NB4 (cell line): ENCODE data around the gene GNRHR.

Experiments used
- DNase-seq: peaks from one replicate; pipeline ENCODE4 v3.0.0; 2010; ENCODE audit warnings: low read depth
- H3K4me3 ChIP-seq: one replicate; pipeline ENCODE4 v1.5.1; 2011; ENCODE audit warnings: mild to moderate bottlenecking, low read depth, low read length, moderate library complexity
- MYC ChIP-seq: IDR thresholded peaks from 2 replicates; pipeline ENCODE4 v1.6.1; 2011; ENCODE audit warnings: low read depth, low read length
- POLR2A ChIP-seq: IDR thresholded peaks from 2 replicates; pipeline ENCODE4 v1.6.1; 2011; ENCODE audit warnings: mild to moderate bottlenecking; ENCODE audit not compliant: insufficient read length; ENCODE audit errors: extremely low read depth
- TF ChIP-seq, protein P1 (sequence below): IDR thresholded peaks from one replicate; pipeline ENCODE4 v1.5.1; 2012; ENCODE audit warnings: low read depth, low read length
- TF ChIP-seq, protein P2 (sequence below): IDR thresholded peaks from 2 replicates; pipeline ENCODE4 v1.6.1; 2011; ENCODE audit warnings: low read depth, low read length

Gene GNRHR

DNA sequence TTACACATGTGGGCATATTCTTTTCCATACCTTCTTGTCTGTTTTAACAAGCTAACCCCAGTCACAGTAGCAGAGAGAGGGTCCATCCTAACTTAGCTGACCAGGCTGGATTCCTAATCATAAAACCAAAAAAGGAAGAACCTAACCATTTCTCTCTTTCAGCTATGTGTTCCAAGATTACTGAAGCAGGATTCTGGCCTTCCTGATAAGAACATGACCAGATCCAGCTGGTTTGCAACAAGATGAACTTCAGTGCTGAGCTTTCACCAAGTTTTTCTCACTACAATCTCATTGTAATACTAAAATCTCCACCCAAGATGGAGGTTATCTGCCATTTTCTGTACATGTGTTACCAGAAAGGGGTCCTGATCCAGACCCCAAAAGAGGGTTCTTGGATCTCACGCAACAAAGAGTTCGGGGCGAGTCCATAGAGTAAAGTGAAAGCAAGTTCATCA is 32.8 kb downstream of the GNRHR start:
- TF ChIP-seq POLR2A (no peak), MYC (no peak)
- no peak for DNase-seq
- H3K4me3 ChIP-seq, result no peak overlapping the region

GRCh38 chr4:67719953-67720617 is 34.1 kb downstream of the GNRHR start:
- DNase-seq, result no peak
- H3K4me3 ChIP-seq, result no peak overlapping the region
- TF ChIP-seq POLR2A, result no peak
- TF ChIP-seq, protein P1, sequence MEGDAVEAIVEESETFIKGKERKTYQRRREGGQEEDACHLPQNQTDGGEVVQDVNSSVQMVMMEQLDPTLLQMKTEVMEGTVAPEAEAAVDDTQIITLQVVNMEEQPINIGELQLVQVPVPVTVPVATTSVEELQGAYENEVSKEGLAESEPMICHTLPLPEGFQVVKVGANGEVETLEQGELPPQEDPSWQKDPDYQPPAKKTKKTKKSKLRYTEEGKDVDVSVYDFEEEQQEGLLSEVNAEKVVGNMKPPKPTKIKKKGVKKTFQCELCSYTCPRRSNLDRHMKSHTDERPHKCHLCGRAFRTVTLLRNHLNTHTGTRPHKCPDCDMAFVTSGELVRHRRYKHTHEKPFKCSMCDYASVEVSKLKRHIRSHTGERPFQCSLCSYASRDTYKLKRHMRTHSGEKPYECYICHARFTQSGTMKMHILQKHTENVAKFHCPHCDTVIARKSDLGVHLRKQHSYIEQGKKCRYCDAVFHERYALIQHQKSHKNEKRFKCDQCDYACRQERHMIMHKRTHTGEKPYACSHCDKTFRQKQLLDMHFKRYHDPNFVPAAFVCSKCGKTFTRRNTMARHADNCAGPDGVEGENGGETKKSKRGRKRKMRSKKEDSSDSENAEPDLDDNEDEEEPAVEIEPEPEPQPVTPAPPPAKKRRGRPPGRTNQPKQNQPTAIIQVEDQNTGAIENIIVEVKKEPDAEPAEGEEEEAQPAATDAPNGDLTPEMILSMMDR, result no peak
- TF ChIP-seq, protein P2, sequence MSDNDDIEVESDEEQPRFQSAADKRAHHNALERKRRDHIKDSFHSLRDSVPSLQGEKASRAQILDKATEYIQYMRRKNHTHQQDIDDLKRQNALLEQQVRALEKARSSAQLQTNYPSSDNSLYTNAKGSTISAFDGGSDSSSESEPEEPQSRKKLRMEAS, result no peak
- TF ChIP-seq MYC, result no peak

GRCh38 chr4:67718848-67719247 is 35.3 kb downstream of the GNRHR start:
- DNase-seq, result no peak
- no peak overlapping the region for H3K4me3 ChIP-seq
- TF ChIP-seq, protein P1, result no peak
- TF ChIP-seq MYC (no peak), POLR2A (no peak)
- TF ChIP-seq, protein P2, result no peak

DNA sequence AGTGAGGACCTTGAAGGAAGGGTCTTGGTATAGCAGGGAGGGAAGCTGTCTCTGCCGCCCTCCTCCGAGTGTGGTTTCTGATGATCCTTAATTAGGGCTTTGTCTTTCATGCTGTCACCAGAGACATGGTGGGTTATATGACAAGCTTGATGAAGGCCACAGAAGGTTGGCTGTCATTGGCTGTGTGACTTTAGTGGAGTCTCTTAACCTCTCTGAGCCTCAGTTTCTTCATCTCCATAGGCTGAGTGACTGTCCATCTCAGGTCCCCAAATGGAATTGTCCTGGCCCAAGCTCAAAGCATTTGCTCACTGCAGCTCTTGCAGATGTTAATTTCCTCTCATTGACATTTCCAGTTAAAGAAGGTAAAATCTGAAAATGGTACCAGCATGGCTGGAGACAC is 36.6 kb downstream of the GNRHR start:
- DNase-seq, result no peak
- no peak overlapping the region for H3K4me3 ChIP-seq
- TF ChIP-seq, protein P2, result no peak
- no peak for TF ChIP-seq POLR2A
- TF ChIP-seq, protein P1, result no peak
- no peak for TF ChIP-seq MYC

DNA sequence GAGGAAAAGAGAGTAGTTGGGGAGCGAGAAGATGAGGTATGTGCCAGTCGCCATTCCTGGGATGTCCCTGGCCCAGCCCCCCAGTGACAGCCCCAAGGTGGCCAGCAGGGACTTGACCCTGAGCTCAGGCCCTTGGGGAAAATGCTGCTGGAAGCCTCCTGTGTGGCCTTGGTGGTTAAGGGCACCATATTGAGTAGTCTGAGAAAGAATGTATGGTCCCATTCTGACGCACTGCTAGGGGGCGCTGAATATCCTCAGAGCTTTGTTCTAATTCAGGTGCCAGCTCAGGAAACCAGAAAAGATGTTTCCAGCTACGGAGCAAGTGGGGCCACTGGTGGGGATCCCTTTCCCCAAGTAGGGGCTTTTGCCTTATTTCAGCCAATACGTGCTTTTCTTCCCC is 39.2 kb downstream of the GNRHR start:
- no peak for DNase-seq
- no peak overlapping the region for H3K4me3 ChIP-seq
- TF ChIP-seq MYC, result no peak
- TF ChIP-seq POLR2A, result no peak
- TF ChIP-seq, protein P1, result no peak
- TF ChIP-seq, protein P2, result no peak

DNA sequence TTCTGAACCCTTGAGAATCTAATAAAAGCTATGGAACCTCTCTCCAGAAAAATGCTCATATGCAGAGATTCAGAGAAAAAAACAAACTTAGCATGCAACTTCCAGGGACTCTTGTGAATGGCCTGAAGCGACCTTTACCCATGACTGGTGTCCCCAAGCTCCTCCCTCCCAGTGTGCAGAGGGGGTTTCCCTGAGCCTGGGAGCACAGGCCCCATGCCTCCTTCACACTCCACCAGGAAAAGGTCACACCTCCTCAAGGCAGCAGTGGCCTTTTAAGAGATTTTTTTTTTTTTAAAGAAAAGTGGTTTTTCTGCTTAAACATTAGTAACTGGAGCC is 40.0 kb downstream of the GNRHR start:
- TF ChIP-seq POLR2A (no peak), MYC (no peak)
- TF ChIP-seq, protein P2, result no peak
- TF ChIP-seq, protein P1, result no peak
- no peak overlapping the region for H3K4me3 ChIP-seq
- no peak for DNase-seq
